H9 (cell line): ENCODE data around the gene CALR. TPM values are rescaled to one million over a fixed set of nuclear protein-coding genes. Genes with fewer than 3 reads are reported as not detected.

Experiments used
- DNase-seq: peaks from one replicate; pipeline ENCODE4 v3.0.0-alpha.2; 2017
- H2AFZ ChIP-seq: one replicate; pipeline ENCODE4 v1.6.1; 2013; ENCODE audit warnings: mild to moderate bottlenecking, low read length, control low read depth, moderate library complexity
- H2AK5ac ChIP-seq: 2 replicates; pipeline ENCODE4 v1.6.1; 2013; ENCODE audit warnings: low read length, control low read depth, mixed read lengths; ENCODE audit not compliant: insufficient read length
- H2BK120ac ChIP-seq: one replicate; pipeline ENCODE4 v1.6.1; 2013; ENCODE audit warnings: low read depth, mild to moderate bottlenecking, low read length, control low read depth, inconsistent platforms; ENCODE audit not compliant: poor library complexity, severe bottlenecking
- H2BK12ac ChIP-seq: 2 replicates; pipeline ENCODE4 v1.6.1; 2013; ENCODE audit warnings: low read length, control low read depth, mixed read lengths, low read depth; ENCODE audit not compliant: insufficient read length
- H2BK15ac ChIP-seq: 2 replicates; pipeline ENCODE4 v1.6.1; 2013; ENCODE audit warnings: low read depth, low read length, control low read depth
- H2BK20ac ChIP-seq: one replicate; pipeline ENCODE4 v1.6.1; 2013; ENCODE audit warnings: low read depth, mild to moderate bottlenecking, low read length, control low read depth, inconsistent platforms; ENCODE audit not compliant: poor library complexity, severe bottlenecking
- H2BK5ac ChIP-seq: 2 replicates; pipeline ENCODE4 v1.6.1; 2013; ENCODE audit warnings: low read length, control low read depth, mixed read lengths; ENCODE audit not compliant: insufficient read length
- H3K14ac ChIP-seq: 2 replicates; pipeline ENCODE4 v1.6.1; 2013; ENCODE audit warnings: low read length, control low read depth; ENCODE audit not compliant: insufficient read depth
- H3K18ac ChIP-seq: 2 replicates; pipeline ENCODE4 v1.6.1; 2013; ENCODE audit warnings: low read depth, mild to moderate bottlenecking, mixed read lengths, low read length, control low read depth; ENCODE audit not compliant: insufficient read length
- H3K23ac ChIP-seq: 2 replicates; pipeline ENCODE4 v1.6.1; 2013; ENCODE audit warnings: low read length, control low read depth, mixed read lengths, low read depth; ENCODE audit not compliant: insufficient read length
- H3K23me2 ChIP-seq: 2 replicates; pipeline ENCODE4 v1.6.1; 2013; ENCODE audit warnings: low read depth, mild to moderate bottlenecking, mixed read lengths, low read length, control low read depth; ENCODE audit not compliant: insufficient read length, poor library complexity, severe bottlenecking
- H3K27ac ChIP-seq: 2 replicates; pipeline ENCODE4 v1.5.1; 2013; ENCODE audit warnings: low read length, control low read depth, mixed read lengths, low read depth; ENCODE audit not compliant: insufficient read length
- H3K27me3 ChIP-seq: 2 replicates; pipeline ENCODE4 v1.6.1; 2013; ENCODE audit warnings: low read length, control low read depth, inconsistent platforms; ENCODE audit not compliant: insufficient read depth
- H3K4ac ChIP-seq: 2 replicates; pipeline ENCODE4 v1.6.1; 2013; ENCODE audit warnings: low read depth, mild to moderate bottlenecking, control low read depth, inconsistent platforms, low read length, moderate library complexity
- H3K4me1 ChIP-seq: 2 replicates; pipeline ENCODE4 v1.6.1; 2013; ENCODE audit warnings: low read length, control low read depth, inconsistent platforms; ENCODE audit not compliant: insufficient read depth
- H3K4me2 ChIP-seq: 2 replicates; pipeline ENCODE4 v1.6.1; 2013; ENCODE audit warnings: low read length, control low read depth, mixed read lengths; ENCODE audit not compliant: insufficient read length, insufficient read depth
- H3K56ac ChIP-seq: 2 replicates; pipeline ENCODE4 v1.6.1; 2013; ENCODE audit warnings: low read depth, mild to moderate bottlenecking, mixed read lengths, low read length, control low read depth; ENCODE audit not compliant: insufficient read length
- H3K79me1 ChIP-seq: 2 replicates; pipeline ENCODE4 v1.6.1; 2013; ENCODE audit warnings: low read depth, mild to moderate bottlenecking, moderate library complexity, low read length, control low read depth, inconsistent platforms; ENCODE audit not compliant: insufficient read depth, poor library complexity, severe bottlenecking
- H3K79me2 ChIP-seq: 2 replicates; pipeline ENCODE4 v1.6.1; 2013; ENCODE audit warnings: low read length, control low read depth, inconsistent platforms; ENCODE audit not compliant: insufficient read depth
- H3K9ac ChIP-seq: 2 replicates; pipeline ENCODE4 v1.6.1; 2013; ENCODE audit warnings: low read length, control low read depth, mixed read lengths; ENCODE audit not compliant: insufficient read length; ENCODE audit errors: extremely low read depth
- H3K9me3 ChIP-seq: one replicate; pipeline ENCODE4 v1.6.1; 2013; ENCODE audit warnings: low read depth, low read length, inconsistent platforms; ENCODE audit not compliant: control insufficient read depth
- H3T11ph ChIP-seq: one replicate; pipeline ENCODE4 v1.6.1; 2013; ENCODE audit warnings: mild to moderate bottlenecking, low read length, control low read depth, inconsistent platforms
- H4K20me1 ChIP-seq: one replicate; pipeline ENCODE4 v1.6.1; 2013; ENCODE audit not compliant: control insufficient read depth, insufficient read length, insufficient read depth
- H4K5ac ChIP-seq: 2 replicates; pipeline ENCODE4 v1.6.1; 2013; ENCODE audit warnings: low read depth, mild to moderate bottlenecking, mixed read lengths, low read length, control low read depth; ENCODE audit not compliant: insufficient read length
- H4K8ac ChIP-seq: replicated peaks from 2 replicates; pipeline ENCODE4 v1.6.1; 2013; ENCODE audit warnings: low read length, control low read depth, mixed read lengths, low read depth; ENCODE audit not compliant: insufficient read length
- H4K91ac ChIP-seq: 2 replicates; pipeline ENCODE4 v1.6.1; 2013; ENCODE audit warnings: low read depth, mild to moderate bottlenecking, moderate library complexity, mixed read lengths, low read length, control low read depth; ENCODE audit not compliant: insufficient read length
- H3K27ac Mint-ChIP-seq, 3 experiments: 2 replicates in 2 of 3; 3 replicates in 1 of 3; pipeline ENCODE4 v1.8.0; 2020 to 2021; ENCODE audit warnings: mixed read lengths in 3 of 3, mild to moderate bottlenecking in 1 of 3, moderate library complexity in 1 of 3
- H3K27me3 Mint-ChIP-seq: 2 replicates; pipeline ENCODE4 v1.8.0; 2021; ENCODE audit warnings: low read depth, mild to moderate bottlenecking, moderate library complexity, mixed read lengths
- H3K36me3 Mint-ChIP-seq, 3 experiments: 2 replicates in 2 of 3; 3 replicates in 1 of 3; pipeline ENCODE4 v1.8.0; 2020 to 2021; ENCODE audit warnings: low read depth in 3 of 3, mixed read lengths in 3 of 3; ENCODE audit not compliant: insufficient read depth in 1 of 3
- H3K4me1 Mint-ChIP-seq, 2 experiments: 2 replicates each; pipeline ENCODE4 v1.8.0; 2020; ENCODE audit warnings: mixed read lengths in 2 of 2
- H3K4me3 Mint-ChIP-seq, 2 experiments: 2 replicates in 1 of 2; 3 replicates in 1 of 2; pipeline ENCODE4 v1.8.0; 2020 to 2021; ENCODE audit warnings: mild to moderate bottlenecking in 2 of 2, mixed read lengths in 2 of 2, moderate library complexity in 1 of 2
- H3K9me3 Mint-ChIP-seq, 2 experiments: 2 replicates in 1 of 2; 3 replicates in 1 of 2; pipeline ENCODE4 v1.8.0; 2020; ENCODE audit warnings: mild to moderate bottlenecking in 2 of 2, mixed read lengths in 2 of 2, moderate library complexity in 1 of 2
- CTCF ChIP-seq: fragments of 200-600 bp; sonication (generic); conservative IDR thresholded peaks from 3 replicates; pipeline ENCODE4 v1.8.0; 2021; ENCODE audit warnings: antibody characterized with exemption, mild to moderate bottlenecking
- WGBS: extraction: QIAGEN DNeasy Blood & Tissue Kit; methylation state at CpG from one replicate; pipeline ENCODE4 v1.1.7; 2013; ENCODE audit warnings: missing lambda C conversion rate, low lambda C conversion rate, mixed read lengths; ENCODE audit not compliant: insufficient read length; ENCODE audit errors: extremely low coverage; 5-methylcytosine and 5-hydroxymethylcytosine counted together
- total RNA-seq: library from RNA; stranded (reverse); gene quantifications from 2 replicates; pipeline ENCODE4 v1.2.1, GENCODE V29; 2021

CALR gene
- total RNA-seq, 1 experiment from 2014 or later = 887 TPM

GRCh38 chr19:12979974-12980373 is 41.6 kb downstream of the CALR start:
- Histone ChIP-seq H2AFZ (no peak overlapping the region), H3T11ph (no peak overlapping the region), H3K9me3 (no peaks in the 10 kb centered on the region), H3K56ac (no peak overlapping the region), H4K8ac (no peak overlapping the region), H2BK12ac (no peak overlapping the region), H3K14ac (no peak overlapping the region), H4K91ac (no peak overlapping the region), H2BK15ac (no peak overlapping the region), H2BK120ac (no peak overlapping the region), H2BK5ac (no peak overlapping the region), H3K4me2 (no peak overlapping the region), H2AK5ac (no peak overlapping the region), H3K4ac (no peak overlapping the region), H2BK20ac (no peak overlapping the region), H3K27me3 (no peaks in the 10 kb centered on the region; the same call in 1 of the 2 replicates), H3K27ac (no peak overlapping the region), H3K4me1 (no peaks in the 10 kb centered on the region), H4K20me1 (no peaks in the 10 kb centered on the region), H3K9ac (no peak overlapping the region), H3K23me2 (no peaks in the 10 kb centered on the region), H3K18ac (no peak overlapping the region), H3K23ac (no peak overlapping the region), H3K79me2 (no peaks in the 10 kb centered on the region), H3K79me1 (no peaks in the 10 kb centered on the region), H4K5ac (no peak overlapping the region)
- no peak overlapping the region for H3K27ac Mint-ChIP-seq
- DNase-seq = no peak
- no peak for TF ChIP-seq CTCF
- H3K27me3 Mint-ChIP-seq = peaks cover 27% of the 10 kb centered on the region
- H3K4me1 Mint-ChIP-seq = peaks cover 0 to 2% of the 10 kb centered on the region in 2 experiments; a peak in 2 of 4 replicates
- WGBS = no CpG with 5 or more reads among the region's 3 CpGs
- H3K36me3 Mint-ChIP-seq = no peaks in the 10 kb centered on the region; a peak in 1 of 7 replicates
- no peak overlapping the region for H3K4me3 Mint-ChIP-seq
- no peaks in the 10 kb centered on the region; a peak in 1 of 5 replicates for H3K9me3 Mint-ChIP-seq
